Measurements from ENCODE around the gene CLMN.

Gene CLMN

GRCh38 chr14:95318399-95319311 is 1.1 kb downstream of the CLMN start:
- no peak for DNase-seq

DNA sequence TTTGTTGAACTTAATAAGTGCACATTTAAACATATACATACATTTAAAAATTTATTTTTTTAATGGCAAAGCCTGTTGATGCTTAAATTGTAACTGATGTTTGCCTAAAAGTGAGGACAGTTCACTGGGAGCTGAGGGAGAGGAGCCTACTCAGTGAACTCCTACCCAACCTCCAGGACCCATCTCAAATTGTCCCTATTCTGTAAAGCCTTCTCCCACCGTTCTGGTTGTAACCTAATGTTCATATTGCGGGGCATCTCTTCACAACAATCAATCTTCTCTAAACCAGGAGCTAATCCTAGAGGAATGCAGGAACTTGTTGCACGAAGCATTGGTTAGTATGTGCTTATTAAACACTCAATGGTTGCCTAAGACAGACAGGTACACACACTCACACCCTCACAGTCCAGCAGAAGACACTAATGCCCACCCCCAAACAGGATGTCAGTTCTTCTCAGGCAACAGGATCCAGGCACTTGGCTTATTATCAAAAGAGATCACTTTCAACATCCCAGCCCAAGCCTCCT is 1.8 kb downstream of the CLMN start:
- no peak for DNase-seq

DNA sequence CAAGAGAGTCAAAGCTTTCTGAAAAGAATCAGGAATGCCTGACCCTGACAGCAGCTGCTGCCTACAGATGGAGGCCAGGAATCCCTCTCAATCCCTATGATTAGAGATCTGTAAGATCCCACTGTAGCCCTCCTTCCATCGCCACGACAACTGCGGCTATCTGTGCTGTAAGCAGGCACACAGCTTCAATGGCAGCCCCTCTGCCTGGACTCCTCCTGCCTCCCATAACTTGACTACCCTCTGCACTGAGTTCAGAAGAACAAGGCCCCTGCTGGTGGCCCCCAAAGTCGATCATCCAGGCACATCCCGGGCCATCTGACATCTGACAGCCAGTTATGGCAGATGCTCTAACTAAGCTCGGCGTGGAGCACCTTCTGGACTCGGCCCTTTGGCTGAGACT is 2.9 kb downstream of the CLMN start:
- no peak for DNase-seq

- DNase-seq: no peak
These were observed 4.1 kb downstream of the CLMN start for GRCh38 chr14:95315579-95315978.

DNA sequence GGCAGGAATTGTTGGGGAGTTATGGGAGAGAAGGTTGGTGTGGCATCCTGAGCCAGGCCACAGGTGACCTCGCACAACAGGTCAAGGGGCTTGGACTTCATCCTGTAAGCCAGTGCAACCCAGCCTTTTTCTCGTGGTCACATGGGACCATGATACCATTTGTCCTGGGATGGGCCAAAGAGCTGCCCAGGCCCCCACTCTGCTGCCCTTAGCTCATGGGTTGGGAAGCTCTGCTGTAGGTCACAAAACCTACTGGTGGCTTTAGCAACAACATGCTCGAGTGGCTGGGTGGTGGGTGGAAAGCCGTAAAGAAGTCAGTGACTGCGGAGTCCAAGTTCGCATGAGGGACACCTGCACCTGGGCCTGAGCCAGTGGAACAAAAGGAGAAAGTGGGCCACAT is 4.6 kb downstream of the CLMN start:
- no peak for DNase-seq

DNA sequence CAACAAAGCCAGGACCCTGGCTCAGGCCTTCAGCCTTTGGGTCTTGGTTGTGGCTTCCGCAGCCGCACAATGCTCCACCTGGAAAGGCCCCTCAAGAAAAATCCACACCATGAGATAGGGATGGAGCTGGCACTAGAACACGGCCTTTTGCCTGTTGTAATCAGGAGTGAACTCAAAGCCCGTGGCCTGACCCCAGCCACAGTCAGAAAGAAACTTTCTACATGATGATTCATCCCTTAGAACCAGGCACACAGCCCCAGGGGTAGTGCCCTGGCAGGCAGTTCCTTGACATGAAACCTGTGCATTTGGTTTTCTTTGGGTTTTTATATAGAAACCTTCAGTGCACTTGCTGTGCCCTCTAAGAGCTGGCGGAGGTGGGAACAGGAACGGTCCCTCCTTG is 5.1 kb downstream of the CLMN start:
- DNase-seq: peak; percentile 25 to 57

- no peak for DNase-seq
These were observed 6.0 kb downstream of the CLMN start for GRCh38 chr14:95313707-95314106.

DNA sequence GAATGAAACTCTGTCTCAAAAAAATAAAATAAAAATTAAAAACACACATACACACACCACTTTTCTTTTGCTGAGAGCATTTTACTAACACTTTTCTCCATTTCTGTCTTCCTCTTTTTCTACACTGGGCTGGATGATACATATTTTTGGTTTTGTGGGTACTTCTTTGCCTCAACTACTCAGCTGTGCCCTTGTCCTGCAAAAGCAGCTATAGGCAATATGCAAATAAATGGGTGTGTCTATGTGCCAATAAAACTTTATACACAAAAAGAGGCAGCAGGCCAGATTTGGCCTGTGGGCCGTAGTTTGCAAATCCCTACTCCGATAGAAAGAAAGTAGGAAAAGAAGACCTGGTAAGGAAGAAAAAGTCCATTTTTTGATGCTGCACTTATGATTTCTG is 6.5 kb downstream of the CLMN start:
- DNase-seq: no peak

- no peak for DNase-seq
These were observed 7.4 kb downstream of the CLMN start for GRCh38 chr14:95312311-95312710.

GRCh38 chr14:95311752-95312151 is 8.0 kb downstream of the CLMN start:
- DNase-seq: no peak

- DNase-seq: no peak
These were observed 8.9 kb downstream of the CLMN start for GRCh38 chr14:95310635-95311380.

- no peak for DNase-seq
These were observed 10.3 kb downstream of the CLMN start for GRCh38 chr14:95309261-95310051.

DNA sequence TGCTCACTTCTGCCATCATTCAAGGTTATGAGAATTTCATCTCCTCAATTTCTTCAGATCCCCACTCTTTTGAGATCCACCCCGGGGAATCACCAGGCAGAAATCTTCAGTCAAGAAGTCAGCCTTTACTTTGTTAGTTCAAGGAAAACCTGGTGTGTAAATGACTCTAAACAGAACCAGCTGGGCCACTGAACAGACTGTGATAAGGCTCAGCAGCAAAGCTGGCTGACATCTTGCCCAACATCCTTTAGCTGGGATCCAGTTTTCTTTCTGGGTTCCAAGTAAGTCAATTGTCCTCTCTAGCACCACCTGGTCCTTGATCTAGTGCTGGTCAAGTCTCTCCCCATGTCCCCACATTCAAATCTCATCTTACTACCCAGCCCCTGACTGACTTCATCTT is 11.6 kb downstream of the CLMN start:
- DNase-seq: no peak

- DNase-seq: no peak
These were observed 12.2 kb downstream of the CLMN start for GRCh38 chr14:95307402-95308041.

DNA sequence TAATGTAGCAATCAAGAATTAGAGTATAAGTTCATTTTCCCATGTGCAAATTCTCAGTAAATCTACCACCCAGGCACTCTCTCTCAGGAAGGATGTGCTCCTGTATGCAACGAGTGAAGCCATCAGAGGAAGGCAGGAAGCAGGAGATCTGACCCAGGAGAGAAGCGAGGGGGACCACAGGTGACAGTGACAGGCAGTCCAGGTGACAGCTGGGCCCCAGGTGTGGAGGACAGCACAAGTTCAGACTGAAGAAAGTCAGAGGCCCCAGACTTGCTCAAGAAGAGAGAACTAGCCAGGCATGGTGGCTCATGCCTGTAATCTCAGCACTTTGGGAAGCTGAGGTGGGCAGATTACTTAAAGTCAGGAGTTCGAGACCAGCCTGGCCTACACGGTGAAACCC is 13.8 kb downstream of the CLMN start:
- no peak for DNase-seq

- no peak for DNase-seq
These were observed 14.6 kb downstream of the CLMN start for GRCh38 chr14:95305145-95305544.

DNA sequence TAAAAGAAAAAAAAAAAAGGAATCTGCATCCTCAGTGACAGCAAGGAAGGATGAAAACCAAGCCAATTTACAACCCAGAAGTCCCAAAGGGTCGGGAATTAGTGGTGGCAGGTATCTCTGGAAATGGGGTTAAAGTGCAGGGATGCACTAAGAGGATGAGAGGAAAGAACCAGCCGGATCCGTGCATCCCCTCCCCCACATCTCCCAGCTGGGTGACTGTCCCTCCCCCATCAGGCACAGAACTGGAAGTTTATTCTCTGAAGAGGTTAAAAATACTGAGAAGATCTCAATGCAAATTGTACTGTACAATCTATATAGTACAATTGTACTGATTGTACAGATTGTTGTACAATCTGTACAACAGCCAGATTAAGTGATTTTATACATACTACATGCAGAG is 15.4 kb downstream of the CLMN start:
- DNase-seq: no peak

DNA sequence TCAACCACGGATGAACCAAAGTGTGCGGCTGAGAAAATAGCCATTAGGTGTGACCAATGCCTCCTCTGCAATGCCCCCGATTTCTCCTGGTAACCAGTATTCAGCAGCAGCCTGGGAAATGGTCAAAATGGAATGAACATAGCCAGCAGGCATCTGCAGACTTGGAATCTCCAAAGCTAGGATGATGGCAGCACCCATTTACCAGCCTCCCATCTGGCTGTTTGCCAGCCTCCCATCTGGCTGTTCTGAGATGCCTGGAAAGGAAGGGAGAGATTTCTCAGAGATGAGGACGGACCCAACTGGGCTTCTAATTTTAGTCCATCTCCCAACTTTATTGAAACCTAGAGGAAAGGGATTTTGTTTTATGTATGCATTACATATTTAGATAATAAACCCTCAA is 16.2 kb downstream of the CLMN start:
- DNase-seq: no peak

GRCh38 chr14:95302667-95303506 is 16.8 kb downstream of the CLMN start:
- DNase-seq: no peak

DNA sequence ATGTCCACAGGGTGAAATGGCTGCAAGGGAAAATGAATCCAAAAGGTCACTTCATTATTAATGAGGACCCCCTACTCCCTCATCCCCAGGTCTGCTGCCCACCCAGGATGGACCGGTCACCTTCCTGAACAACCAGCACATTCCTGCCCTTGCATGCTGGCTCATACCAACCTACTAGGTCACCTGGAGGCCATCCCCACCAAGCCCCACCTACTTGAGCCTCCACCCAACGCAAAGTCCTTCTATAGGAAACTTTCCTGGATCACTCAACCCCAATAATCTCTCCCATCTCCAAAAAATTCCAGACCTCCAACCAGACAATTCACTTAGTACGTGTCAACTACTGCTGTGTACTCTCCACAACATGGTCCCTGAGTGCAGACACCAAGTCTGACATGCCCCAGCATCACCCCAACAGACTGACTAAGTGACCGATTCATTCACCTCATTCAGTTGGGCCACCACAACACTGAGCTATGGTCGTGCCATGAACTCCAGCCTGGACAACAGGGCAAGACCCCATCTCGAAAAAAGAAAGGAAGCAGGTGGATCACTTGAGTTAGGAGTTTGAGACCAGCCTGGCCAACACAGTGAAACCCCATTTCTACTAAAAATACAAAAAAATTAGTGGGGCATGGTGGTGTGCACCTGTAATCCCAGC is 18.1 kb downstream of the CLMN start:
- DNase-seq: no peak

Measured in stimulated activated CD4-positive, alpha-beta T cell treated with anti-CD3 and anti-CD28 coated beads, Interleukin-2, amount 100 ng/mL, for 24 hours (primary cell).